CD4-positive, alpha-beta T cell treated with Interleukin-1 beta for 1 hour (primary cell): ENCODE measurements around the gene ITCH.
"Not testable (repeated sequence)": the region's sequence is repeated elsewhere in the genome, so short reads cannot be mapped to it uniquely, and the experiment has no call there.

Experiments
- DNase-seq, 2 donors: peaks; one replicate each; pipeline ENCODE4 v3.0.0-alpha.2; 2020 to 2022

ITCH gene

DNA sequence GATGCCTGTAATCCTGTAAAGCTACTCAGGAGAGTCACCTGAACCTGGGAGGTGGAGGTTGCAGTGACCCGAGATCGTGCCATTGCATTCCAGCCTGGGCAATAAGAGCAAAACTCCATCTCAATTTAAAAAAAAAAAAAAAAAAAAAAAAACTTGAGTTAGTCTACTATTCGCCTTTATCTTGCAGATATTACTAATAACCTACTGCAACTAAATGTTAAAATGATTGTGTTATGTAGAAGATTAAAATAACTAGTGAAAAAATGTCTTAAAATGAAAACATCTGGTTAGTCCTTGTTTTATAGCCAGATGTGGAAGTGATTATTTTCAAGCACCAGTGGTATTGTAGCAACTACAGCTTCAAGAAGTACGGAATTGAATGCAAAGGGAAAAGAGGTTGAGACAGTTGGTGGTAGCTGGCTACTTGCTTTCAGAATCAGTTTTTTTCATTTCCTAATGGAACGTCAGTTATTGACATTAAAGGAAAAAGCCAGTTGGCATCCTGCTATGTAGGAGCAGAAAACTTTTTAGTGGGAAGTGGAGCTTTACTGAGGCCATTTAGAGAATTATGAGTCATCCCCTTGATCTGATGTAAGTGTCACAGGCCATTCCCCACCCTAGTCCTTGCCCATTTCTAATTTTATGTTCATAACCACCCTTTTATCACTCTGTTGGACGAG, 109.3 kb downstream of the ITCH start:
- DNase-seq: no peak

DNA sequence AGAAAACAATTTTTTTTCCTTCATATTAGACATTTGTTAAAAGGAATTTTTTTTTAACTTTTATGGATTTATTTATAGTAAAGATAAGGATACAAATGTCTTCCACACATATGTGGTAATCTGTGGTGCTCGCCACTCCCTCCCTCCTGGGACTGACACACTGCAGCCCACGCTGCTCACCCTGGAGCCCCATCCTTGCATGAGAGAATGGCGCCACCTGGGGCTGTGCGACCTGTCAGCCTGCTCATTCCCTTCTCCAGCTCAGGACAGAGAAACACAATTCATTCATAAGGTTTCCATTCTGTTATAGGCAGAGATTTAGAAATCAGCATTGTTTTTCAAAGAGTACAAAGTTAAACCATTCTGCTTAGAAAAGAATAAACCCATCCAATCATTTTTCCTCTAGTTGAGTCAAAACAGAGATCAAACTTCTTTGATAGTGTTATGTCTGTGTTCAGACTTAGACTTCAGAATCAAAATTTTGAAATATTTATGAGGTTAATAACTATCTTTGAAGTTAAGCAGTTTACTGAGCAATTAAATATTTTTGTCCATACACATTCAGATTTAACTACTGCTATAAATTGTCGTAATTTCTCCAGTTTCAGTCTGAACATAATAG, 110.3 kb downstream of the ITCH start:
- DNase-seq: peak; percentile 13 to 21

DNA sequence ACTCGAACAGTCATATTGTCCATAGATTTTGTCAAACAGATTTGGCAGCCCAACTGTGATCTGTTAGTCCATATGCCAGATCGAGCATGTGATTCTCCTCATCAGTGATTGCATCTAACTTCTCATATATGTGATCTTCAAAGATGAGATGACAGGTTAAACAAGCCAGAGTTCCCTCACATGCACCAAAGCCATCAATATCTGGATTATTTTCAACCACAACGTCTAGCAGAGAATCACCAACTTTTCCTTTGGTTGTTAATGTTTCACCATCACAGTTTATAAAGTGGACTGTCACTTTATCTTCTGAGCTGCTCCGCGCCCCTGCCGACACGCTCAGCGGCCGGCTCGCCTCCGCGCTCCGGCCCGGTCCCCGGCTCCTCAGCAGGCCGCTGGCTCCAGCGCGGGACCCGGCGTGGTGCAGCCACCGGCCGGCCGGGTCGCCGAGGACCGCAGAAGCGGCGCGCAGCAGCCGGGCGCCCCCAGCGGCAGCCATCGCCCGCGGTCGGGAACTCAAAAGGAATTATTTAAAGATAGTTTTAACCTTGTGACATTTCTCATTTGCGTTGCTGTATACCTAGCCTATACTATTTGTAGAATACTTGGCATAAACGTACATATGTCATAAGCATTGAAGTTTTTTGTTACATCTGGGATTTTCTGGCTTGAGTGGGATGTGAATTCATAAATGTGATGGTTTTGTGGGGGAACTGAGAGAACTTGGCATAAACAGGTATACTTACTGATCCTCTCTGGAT, 113.1 kb downstream of the ITCH start:
- peak; percentile 27 to 32 for DNase-seq

DNA sequence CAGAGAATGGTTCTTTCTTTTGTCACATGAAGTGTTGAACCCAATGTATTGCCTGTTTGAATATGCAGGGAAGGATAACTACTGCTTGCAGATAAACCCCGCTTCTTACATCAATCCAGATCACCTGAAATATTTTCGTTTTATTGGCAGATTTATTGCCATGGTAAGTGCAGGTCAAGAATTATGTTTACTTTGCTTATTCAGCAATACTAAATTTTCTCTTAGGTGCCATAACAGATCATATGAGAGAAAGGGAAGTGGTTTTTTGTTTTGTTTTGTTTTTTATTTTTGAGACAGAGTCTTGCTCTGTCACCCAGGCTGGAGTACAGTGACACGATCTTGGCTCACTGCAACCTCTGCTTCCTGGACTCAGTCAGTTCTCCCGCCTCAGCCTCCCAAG, 116.6 kb downstream of the ITCH start:
- DNase-seq: no peak

DNA sequence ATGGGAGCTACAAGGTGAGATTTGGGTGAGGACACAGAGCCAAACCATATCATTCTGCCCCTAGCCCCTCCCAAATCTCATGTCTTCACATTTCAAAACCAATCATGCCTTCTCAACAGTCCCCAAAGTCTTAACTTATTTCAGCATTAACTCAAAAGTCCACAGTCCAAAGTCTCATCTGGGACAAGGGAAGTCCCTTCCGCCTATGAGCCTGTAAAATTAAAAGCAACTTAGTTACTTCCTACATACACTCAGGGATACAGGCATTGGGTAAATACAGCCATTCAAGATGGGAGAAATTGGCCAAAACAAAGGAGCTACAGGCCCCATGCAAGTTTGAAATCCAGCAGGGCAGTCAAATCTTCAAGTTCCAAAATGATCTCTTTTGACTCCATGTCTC, 119.1 kb downstream of the ITCH start:
- DNase-seq: not testable (repeated sequence)

DNA sequence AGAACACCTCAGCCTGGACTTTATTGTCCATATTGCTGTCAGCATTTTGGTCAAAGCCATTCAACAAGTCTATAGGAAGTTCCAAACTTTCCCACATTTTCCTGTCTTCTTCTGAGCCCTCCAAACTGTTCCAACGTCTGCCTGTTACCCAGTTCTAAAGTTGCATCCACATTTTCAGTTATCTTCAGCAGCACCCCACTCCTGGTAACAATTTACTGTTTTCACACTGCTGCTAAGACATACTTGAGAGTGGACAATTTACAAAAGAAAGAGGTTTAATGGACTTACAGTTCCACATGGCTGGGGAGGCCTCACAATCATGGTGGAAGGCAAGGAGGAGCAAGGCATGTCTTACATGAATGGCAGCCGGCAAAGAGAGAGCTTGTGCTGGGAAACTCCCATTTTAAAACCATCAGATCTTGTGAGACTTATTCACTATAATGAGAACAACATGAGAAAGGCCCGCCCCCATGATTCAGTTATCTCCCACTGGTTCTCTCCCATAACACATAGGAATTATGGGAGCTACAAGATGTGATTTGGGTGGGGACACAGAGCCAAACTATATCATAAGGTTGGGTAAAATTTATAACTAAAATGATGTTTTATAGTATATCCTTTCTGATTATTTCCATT, 120.6 kb downstream of the ITCH start:
- DNase-seq: not testable (repeated sequence)

DNA sequence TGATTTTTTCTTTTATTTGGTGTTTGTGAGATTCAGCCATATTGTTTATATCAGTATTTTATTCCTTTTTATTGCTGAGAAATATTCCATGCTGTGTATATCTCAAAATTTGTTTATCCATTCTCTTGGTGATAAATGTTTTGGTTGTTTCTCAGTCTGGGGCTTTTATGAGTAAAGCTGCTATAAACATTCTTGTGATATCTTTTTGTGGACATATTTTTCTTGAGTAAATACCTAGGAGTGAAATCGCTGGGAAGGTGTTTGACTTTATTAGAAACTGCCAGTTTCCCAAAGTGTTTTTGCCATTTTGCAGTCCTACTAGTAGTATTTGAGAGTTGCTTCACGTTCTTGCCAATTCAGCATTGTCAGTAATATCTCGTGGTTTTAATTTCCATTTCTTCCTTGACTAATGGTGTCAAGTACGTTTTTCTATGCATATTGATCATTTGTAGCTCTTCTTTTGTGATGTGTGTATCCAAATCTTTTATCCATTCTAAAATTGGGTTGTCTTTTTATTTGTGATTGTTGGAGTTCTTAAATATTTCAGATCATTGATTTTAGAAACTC, 122.1 kb downstream of the ITCH start:
- DNase-seq: no peak

DNA sequence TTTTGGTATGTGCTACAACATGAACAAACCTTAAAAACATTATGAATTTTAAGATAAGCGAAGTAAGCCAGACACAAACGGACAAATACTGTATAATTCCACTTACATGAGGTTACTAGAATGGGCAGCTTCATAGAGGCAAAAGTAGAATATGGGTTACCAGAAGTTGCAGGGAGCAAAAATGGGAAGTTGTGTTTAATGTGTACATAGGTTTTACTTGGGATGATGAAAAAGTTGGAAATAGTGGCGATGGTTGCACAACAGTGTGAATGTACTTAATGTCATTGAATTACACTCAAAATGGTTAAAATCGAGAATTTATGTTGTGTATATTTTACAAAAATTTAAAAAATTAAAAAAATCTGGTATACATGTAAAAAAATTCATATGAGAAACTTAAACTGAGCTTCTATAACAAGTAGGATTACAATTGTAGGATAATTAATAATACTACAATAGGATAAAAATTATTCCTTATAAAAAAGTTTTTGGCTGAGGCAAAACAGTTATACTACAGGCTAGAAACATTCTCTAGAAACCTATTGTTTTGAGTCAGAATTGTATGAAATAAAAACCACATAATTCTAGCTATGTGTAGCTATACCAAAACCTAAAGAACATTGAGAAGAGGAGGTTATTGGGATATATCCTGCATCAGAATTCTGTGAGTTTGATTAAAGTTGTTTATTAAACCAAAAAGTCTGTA, 128.3 kb downstream of the ITCH start:
- no peak for DNase-seq

DNA sequence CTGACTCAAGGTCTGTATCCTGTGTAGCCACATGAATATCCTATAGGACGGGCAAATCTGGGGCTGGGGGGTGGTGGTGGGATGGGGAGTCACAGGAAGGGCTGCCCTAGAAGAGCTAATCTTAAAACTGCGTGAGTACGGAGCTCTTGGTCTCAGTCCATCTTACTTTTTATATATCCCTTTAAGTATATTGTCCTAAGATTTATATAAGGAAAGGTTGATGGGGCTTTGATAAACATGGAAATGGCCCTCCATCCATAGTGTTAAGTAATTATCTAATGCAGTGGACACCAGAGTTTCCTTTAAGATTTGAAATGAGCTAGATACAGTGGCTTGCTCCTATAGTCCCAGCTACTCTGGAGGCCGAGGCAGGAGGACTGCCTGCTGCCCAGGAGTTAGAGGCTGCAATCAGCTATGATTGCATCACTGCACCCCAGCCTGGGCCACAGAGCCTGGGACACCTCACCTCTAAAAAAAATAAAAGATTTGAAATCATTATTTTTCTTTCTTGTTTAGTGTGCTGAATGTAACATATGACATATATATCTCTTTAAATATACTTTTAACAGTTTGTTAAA, 128.9 kb downstream of the ITCH start:
- no peak for DNase-seq

DNA sequence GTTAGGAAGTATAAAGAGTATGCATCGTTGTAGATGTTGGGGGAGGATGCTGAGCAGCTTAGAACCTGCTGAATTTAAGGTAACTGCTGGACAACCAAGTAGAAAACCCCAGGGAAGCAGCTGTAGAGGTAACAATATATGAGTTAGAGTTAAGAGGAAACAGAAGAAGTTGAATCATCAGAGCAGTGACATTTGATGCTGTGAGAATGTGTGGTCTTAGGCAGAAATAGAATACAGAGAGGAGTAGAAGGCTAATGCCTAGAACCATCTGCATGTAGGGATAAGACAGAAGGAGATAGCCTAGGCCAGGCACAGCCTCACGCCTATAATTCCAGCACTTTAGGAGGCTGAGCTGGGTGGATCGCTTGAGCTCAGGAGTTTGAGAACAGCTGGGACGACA, 130.6 kb downstream of the ITCH start:
- no peak for DNase-seq

DNA sequence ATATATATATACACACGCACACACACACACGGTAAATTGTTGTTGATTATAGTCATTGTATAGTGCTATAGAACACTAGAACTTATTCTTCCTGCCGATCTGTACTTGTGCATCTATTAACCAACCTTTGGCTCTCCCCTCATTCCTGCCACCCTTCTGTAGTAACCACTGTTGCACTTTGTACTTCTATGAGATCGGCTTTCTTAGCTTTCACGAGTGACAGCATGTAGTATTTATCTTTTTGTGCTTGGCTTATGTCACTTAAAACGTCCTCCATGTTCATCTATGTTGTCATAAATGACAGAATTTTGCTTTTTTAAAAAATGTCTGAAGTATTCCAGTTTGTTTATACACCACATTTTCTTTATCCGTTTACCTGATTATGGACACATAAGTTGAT, 132.2 kb downstream of the ITCH start:
- DNase-seq: no peak

DNA sequence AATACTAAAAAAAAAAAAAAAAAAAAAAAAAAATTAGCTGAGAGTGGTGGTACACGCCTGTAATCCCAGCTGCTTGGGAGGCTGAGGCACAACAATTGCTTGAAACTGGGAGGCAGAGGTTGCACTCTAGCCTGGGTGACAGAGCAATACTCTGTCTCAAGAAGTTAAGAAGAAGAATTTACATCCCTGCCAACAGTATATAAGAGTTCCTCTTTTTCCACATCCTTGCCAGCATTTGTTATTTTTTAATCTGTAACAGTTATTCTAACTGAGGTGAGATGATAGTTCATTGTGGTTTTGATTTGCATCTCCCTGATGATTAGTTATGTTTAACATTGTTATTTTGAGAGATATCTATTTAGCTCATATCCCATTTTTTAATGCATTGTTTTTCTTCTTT, 132.8 kb downstream of the ITCH start:
- no peak for DNase-seq

DNA sequence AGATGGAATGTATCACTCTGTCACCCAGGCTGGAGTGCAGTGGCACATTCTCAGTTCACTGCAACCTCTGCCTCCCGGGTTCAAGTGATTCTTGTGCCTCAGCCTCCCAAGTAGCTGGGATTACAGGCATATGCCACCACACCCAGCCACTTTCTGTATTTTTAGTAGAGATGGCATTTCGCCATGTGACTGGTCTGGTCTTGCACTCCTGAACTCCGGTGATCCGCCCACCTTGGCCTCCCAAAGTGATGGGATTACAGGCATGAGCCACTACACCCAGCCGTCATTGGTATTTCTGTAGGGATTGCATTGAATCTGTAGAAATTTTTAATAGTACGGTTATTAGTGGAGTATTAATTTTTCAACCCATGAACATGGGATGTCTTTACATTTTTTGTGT, 134.5 kb downstream of the ITCH start:
- not testable (repeated sequence) for DNase-seq

DNA sequence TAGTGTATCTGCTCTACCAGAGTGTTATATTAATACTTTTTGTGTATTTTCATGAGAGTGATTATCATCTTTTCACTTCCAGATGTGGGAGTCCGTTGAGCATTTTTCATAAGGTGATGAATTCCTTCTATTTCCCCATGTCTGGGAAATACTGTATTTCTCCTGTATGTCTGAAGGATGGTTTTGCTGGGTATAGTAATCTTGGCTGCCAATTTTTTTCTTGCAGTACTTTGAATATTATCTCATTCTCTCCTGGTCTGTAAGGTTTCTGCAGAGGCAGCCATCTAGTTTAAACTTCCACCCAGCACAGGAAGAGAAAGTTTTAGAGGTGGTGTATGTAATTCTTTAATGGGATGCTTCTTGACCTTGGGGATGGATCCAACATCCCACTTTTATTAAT, 137.8 kb downstream of the ITCH start:
- no peak for DNase-seq

DNA sequence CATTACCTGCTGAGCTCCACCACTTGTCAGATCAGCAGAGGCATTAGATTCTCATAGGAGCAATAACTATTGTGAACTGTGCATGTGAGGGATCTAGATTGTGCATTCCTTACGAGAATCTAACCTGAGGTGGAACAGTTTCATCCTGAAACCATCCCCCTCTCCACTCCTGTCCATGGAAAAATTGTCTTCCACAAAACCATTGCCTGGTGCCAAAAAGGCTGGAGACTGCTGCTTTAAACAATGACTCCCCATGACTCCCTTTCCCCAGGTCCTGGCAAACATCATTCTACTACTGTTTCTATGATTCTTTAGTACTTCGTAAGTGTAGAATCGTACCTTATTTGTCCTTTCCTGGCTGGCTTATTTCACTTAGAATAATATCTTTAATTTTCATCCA, 143.4 kb downstream of the ITCH start:
- DNase-seq: no peak

DNA sequence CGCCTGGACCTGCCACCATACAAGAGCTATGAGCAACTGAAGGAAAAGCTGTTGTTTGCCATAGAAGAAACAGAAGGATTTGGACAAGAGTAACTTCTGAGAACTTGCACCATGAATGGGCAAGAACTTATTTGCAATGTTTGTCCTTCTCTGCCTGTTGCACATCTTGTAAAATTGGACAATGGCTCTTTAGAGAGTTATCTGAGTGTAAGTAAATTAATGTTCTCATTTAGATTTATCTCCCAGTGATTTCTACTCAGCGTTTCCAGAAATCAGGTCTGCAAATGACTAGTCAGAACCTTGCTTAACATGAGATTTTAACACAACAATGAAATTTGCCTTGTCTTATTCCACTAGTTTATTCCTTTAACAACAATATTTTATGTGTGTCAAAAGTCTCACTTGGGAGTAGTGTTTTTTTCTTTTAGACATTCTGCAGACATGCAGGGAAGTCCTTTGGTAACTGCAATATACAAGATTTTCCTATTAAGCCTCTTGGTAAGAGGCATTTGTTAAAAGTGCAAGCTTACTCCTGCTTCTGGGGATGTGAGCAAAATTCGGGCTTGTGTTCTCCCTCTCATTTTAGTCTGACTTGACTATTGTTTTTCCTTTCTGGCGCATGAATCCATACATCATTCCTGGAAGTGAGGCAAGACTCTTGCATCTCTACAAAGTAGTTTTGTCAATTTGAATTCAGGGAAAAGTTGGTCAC, 144.8 kb downstream of the ITCH start:
- no peak for DNase-seq

DNA sequence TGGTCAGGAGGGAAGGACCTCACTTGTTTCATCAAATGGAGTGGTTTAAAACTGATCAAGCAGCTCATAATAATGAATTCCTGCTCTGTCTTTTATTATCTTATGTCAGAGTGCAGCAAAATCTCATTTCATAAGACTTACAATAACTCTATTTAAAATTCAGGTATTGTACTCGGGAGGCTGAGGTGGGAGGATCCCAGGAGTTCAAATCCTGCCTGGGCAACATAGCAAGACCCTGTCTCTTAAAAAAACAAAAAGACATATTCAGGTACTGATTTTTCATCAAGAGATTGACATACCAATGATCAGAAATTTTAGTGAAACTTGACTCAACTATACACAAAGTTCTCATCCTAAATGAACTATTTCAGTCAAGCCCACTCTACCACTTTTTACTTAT, 147.5 kb downstream of the ITCH start:
- no peak for DNase-seq

DNA sequence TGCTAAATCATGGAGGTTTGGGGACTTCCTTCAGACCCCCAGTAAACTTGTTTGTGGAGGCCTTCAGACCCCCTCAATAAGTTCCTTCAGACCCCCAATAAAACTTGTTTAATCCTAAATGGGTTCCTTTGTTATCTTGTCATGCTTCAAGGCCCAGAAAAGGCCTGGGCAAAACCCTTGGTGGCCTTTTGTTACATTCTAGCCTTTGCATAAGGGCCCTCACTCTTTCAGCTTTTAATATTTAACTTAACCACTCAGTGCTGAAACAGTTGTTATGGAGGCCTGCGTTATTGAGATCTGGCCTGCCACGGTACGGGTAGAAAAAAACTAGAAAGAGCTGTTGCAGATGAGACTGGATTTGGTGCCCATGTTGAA, 148.8 kb downstream of the ITCH start:
- DNase-seq: no peak

DNA sequence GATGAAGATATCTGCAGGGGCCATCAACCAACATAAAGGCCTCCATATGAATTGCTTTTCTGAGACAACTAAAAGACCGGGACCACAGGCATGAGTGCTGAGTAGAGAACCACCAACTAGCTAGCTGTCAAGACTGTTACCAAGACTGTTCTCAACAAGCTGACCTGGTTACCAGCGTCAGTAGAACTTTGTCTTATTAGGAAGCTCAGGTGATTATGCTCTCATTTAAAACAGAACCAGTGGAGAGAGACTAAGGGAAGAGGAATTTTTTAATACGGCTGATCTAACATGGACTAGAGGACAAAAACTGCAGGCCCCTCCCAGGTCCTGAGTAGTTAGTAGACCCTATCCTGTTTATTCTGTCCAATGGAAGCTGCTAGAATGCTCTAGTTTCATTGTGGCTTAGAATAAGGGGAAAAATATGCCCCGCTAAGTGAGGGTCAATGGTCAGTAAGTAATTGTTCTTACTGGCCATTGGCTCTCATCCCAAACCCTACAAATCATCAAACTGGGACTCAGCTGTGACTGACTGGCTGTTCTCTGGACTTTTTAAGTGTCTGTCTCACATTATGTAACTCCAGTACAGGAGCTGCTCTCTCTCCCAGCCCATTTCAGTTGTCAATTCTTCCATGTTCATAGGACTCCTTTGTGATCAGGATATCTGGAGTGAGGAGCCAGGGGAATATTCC, 149.3 kb downstream of the ITCH start:
- DNase-seq: no peak

DNA sequence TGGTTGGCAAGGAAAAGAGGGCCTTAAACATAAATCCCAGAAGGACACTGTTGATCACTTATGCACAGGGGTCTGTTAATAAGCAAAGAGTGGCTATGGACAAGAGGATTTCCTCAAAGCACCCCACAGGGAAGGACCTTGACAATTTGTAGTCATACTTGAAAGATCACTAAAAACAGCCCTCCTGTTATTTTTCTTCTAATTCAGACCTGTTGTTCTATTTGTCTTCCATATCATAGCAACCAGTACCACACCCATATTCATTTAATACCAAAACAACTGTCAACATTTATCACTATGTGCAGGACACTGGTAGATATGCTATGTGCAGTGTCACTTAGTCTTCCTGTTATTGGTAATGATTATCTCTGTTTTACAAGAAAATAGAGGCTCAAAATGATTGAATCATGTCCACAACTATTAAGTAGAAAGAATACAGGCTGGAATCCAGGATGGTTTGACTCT, 149.9 kb downstream of the ITCH start:
- peak in 1 of 2 donors; percentile 7 for DNase-seq

DNA sequence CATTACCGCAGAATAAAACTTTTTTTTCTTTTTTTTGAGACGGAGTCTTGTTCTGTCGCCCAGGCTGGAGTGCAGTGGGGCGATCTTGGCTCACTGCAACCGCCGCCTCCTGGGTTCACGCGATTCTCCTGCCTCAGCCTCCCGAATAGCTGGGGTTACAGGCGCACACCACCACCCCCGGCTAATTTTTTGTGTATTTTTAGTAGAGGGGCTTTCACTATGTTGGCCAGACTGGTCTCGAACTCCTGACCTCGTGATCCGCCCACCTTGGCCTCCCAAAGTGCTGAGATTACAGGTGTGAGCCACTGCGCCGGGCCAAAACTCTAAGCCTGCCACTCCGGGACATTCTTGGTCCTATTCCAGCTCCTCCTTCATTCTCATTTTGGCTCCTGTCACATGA, 151.0 kb downstream of the ITCH start:
- not testable (repeated sequence) for DNase-seq
